AG09309 (cell line): ENCODE data around the gene DUSP16.

Experiments
- DNase-seq: peaks from one replicate; pipeline ENCODE4 v3.0.0-alpha.2; 2010; ENCODE audit warnings: low read depth
- H3K4me3 ChIP-seq: 2 replicates; pipeline ENCODE4 v1.5.1; 2011; ENCODE audit warnings: mild to moderate bottlenecking, low read depth, low read length, moderate library complexity; ENCODE audit not compliant: control insufficient read depth
- TF ChIP-seq, protein P1 (sequence below): IDR thresholded peaks from 2 replicates; pipeline ENCODE4 v1.5.1; 2011; ENCODE audit warnings: mild to moderate bottlenecking, low read depth, low read length, inconsistent platforms; ENCODE audit not compliant: insufficient read depth, control insufficient read depth; ENCODE audit errors: missing control alignments

The DUSP16 gene

DNA sequence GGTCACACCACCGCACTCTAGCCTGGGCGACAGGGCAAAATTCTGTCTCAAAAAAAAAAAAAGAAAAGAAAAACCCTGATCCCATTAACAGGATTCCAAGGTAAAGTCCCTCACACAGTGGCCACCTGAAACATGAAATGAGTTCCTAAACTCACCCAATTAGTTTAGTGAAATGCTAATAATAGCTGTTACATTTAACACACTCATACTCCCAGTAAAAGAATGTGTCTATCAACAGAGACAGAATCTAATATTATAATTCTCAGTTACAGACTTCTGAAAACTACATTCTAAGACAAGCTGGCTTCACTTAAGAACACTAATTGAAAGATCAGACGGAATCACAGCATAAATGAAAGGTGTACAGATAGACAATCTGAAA, 44.2 kb downstream of the DUSP16 start:
- TF ChIP-seq, protein P1, sequence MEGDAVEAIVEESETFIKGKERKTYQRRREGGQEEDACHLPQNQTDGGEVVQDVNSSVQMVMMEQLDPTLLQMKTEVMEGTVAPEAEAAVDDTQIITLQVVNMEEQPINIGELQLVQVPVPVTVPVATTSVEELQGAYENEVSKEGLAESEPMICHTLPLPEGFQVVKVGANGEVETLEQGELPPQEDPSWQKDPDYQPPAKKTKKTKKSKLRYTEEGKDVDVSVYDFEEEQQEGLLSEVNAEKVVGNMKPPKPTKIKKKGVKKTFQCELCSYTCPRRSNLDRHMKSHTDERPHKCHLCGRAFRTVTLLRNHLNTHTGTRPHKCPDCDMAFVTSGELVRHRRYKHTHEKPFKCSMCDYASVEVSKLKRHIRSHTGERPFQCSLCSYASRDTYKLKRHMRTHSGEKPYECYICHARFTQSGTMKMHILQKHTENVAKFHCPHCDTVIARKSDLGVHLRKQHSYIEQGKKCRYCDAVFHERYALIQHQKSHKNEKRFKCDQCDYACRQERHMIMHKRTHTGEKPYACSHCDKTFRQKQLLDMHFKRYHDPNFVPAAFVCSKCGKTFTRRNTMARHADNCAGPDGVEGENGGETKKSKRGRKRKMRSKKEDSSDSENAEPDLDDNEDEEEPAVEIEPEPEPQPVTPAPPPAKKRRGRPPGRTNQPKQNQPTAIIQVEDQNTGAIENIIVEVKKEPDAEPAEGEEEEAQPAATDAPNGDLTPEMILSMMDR: no peak

DNA sequence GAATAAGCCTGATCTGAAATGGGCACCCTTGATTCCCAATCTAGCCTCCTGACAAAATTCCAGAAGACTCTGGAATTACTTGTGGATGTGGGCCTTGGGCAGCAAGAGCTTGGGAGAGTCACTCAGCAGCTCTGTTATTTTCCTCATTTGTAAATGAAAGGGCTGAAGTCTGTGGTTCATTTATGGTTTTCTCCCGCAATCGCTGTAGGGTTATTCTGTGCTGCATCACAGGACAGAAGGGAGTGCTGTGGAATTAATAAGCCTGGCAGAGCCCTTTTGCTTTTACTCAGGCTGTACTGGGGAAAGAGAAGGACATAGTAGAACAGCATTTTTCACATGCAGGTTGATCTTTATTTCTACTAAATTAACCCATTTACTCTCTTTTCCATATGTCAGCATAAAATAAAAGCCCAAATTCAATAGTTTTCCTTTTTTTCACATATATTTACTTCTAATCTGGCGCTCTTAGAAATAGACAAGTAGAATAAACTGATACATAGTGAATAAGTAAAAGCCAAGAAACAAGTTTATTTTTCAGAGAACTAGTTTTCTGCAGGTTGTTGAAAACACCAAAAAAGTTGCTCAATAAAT, 49.2 kb downstream of the DUSP16 start:
- TF ChIP-seq, protein P1: no peak
- DNase-seq: no peak
- H3K4me3 ChIP-seq: no peak overlapping the region

More for the DNA sequence above, 44.2 kb downstream of the DUSP16 start:
- DNase-seq: no peak
- H3K4me3 ChIP-seq: no peak overlapping the region

DNA sequence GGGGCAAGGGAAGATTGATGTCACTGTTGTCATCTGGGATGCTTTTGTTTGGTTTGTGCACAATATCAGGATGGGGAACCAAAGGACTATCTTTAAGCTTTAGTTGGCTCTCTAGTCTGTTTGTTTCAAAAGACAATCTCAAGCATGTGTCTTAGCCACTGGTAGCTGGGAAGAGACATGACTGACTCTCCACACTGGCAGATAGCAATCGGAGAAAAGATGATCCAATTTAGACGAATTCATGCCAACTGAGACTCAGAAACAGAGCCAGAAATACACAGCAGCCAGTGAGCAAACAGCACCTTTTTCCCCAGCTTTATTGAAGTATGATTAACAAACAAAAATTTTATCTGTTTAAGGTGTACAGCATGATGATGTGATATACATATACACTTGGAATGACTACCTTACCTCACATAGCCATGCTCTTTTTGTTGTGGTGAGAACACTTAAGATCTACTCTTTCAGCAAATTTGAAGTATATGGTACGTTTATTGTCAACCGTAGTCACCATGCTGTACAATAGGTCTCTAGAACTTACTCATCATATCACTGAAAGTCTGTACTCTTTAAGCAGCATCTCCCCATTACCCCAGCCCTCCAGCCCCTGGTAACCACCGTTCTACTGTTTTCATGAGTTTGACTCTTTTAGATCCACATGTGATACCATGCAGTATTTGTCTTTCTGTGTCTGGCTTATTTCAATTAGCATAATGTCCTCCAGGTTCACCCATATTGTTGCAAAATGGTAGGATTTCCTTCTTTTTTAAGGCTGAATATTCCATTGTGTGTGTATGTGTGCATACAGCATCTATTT, 50.6 kb downstream of the DUSP16 start:
- DNase-seq: no peak
- TF ChIP-seq, protein P1: no peak
- no peak overlapping the region for H3K4me3 ChIP-seq

DNA sequence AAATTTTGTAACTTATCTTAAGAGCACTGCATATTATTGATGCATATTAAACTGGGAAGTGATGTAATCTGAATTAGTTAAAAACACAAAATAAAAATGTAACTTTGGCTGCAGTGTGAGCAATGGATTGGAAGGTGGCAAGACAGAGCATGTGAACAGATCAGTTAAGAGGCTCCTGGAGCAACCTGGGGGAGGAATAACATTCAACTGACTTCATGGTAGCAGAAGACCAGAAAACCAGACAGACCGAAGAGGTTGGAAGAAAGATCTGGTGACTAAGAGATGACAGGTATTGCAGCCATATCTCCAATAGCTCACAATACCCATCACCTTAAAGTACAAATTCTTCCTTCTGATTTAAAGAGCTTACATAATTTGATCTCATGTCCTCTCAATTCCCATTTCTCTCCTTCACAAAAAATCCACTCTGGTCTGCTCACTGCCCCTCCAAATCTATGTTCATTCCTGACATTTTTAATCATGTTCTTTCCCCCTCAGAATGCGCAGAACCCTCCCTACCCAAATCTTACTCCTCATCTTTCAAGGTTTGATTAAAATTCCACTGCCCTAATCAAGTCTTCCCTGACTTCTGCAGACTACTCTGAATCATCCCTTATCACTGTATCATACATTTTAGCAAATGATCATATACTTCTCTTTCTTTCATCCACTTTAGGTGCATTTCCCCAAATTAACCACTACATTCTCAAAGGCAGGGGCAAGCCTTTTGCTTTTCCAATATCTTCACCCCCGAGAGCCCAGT, 51.5 kb downstream of the DUSP16 start:
- no peak for DNase-seq
- no peak overlapping the region for H3K4me3 ChIP-seq
- TF ChIP-seq, protein P1: no peak

DNA sequence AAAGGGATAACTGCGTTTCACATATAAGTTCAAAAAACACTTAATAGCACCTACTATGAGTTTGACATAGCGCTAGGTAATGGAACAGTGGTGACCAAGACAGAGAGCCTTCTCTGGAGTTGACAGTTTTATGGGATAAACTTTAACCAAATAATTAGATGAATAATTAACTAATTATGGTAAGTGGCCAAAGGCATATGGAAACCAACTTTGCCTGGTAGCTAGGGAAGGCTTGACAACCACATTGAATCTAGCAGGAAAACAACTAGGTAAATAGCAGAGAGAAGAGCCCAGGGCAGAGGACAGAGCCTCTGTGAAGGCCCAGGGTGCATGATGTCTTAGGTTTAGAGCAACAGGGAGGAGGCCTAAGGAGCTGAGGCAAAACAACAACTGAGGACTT, 52.1 kb downstream of the DUSP16 start:
- DNase-seq: no peak
- H3K4me3 ChIP-seq: no peak overlapping the region
- TF ChIP-seq, protein P1: no peak

DNA sequence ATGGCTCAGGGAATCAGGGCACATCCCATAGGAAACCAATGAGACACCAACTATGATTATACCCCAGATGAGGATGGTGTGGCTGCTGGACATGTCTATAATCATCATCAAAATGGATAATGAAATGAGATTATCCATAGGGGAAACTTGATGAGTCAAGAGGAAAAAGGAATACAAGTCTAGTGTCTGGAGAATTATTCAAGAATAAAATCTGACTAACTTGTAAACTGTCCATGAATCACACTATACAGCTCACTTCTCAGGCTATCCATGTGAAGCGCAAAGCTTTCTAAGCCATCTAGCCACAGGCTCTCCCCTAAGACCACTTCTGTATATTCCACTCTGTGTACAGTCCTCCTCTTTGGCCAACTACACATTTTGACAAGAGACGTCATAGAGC, 52.5 kb downstream of the DUSP16 start:
- no peak overlapping the region for H3K4me3 ChIP-seq
- DNase-seq: peak; percentile 45
- TF ChIP-seq, protein P1: no peak
